ENCODE measurements around the gene JAK2. TPM values are rescaled to one million over a fixed set of nuclear protein-coding genes. Genes with fewer than 3 reads are reported as not detected.
"Not testable (repeated sequence)": the region's sequence is repeated elsewhere in the genome, so short reads cannot be mapped to it uniquely, and the experiment has no call there.

JAK2 gene
- total RNA-seq, 1 experiment from 2014 or later: 1.2 TPM

GRCh38 chr9:4980086-4980727 is 4.9 kb upstream of the JAK2 start:
- no peak for DNase-seq (ENCODE audit: low spot score)

DNA sequence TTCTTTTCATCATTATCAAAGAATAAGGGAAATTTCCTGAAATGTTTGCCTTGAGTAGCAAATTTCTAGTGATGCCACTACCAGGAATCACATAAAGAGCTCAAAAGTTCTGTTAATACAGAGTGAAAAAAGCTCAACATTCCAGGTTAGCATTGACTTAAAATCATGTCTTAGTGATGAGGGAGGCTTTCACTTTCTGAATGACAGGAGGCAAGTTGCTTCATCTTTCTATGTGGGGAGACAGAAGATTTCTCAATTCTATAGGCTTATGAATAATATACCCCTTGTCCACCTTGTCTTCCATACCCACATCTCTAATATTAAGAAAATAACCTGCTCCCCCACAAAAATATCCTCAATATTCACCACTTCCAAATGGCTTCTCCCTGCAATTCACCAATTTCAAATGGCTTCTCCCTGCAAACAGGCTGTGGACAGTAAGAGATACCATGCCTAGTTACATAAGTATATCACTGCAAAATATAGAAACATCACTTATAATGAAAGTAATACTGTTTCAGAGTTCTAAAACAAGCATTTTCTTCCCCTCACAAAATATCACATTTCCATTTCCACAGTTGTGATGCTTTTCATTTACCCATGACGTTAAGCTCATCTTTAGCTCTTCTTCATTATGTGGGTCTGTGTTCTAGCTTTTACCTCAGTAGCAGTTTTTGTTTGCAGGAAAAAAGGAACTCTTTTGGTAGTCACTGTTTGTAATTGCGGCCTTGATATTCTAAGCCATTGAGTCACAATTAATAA is 2.2 kb upstream of the JAK2 start:
- DNase-seq (ENCODE audit: low spot score): no peak

- no peak for DNase-seq (ENCODE audit: low spot score)
These were observed 1.4 kb upstream of the JAK2 start for GRCh38 chr9:4983601-4984165.

DNA sequence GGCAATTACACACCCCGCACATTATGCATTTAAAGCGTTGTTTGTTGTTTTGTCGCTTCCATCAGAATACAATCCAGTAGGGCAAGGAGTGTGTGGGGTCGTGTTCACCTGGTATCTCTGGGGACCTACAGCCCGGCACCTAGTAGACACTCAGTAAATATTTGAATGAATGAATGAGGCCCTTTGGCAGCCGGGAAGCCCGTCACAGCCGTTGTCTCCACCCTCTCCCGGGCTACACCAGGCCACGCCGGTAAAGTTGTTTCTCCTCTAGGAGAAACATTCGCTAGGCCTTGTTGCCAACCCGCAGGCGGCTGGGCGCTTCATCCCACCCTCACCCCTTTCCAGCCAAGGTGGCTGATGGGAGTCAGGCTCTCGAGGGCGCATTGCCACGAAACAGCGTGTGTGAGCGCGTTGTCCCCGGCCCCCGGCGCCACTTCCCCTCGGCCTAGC is 876 bp upstream of the JAK2 start:
- peak; percentile 14 for DNase-seq (ENCODE audit: low spot score)

DNA sequence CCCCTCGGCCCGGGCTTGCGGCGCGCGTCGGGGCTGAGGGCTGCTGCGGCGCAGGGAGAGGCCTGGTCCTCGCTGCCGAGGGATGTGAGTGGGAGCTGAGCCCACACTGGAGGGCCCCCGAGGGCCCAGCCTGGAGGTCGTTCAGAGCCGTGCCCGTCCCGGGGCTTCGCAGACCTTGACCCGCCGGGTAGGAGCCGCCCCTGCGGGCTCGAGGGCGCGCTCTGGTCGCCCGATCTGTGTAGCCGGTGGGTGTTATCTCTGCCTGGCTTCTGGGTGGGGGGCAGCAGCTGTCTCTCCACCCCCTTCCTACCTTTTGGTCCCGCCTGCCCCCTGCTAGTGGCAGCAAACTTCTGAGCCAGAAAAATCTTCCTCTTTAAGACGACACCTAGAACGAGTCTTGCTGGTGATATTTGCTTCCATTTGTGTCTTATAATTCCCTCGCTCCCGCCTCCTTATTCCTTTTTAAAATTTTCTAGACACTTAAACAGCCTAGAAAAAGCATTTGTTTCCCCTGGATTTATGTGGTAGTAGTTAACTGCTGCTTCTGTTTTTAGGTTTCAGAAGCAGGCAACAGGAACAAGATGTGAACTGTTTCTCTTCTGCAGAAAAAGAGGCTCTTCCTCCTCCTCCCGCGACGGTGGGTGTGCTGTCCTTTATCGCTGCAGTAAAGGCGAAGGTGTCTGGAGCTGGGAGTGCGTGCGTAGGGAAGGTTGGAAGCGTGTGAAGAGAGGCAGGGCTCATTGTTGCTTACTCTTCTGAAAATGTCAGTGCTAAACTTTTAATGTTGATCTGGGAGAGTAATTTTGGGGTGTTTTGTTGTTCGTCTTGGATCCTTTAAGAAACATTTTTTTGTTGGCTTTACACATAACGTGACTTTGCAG is 554 bp downstream of the JAK2 start:
- no peak for DNase-seq (ENCODE audit: low spot score)

GRCh38 chr9:4986296-4986695 is 1.2 kb downstream of the JAK2 start:
- DNase-seq (ENCODE audit: low spot score): no peak

- no peak for DNase-seq (ENCODE audit: low spot score)
These were observed 1.7 kb downstream of the JAK2 start for GRCh38 chr9:4986783-4987182.

GRCh38 chr9:4987961-4988421 is 2.9 kb downstream of the JAK2 start:
- DNase-seq (ENCODE audit: low spot score): peak; percentile 44

DNA sequence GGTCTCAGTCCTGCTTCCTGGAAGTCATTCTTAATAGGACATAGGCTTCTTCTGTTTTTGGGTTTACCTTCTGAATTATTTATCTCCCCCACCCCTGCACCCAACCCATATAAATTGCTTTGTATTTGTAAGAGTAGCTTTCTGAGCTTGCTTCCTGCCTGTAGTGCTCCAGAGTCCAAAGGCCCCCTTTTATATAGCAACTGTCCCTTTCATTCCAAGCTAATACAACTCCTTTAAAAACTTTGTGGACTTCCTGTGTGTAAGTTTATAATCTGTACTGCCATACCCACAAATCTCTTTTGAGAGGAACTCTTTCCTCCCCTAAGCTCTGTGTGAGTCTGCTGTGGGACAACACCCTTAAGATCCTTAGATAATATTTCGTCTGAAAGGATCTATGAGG is 7.8 kb downstream of the JAK2 start:
- DNase-seq (ENCODE audit: low spot score): no peak

GRCh38 chr9:4994166-4994890 is 9.3 kb downstream of the JAK2 start:
- DNase-seq (ENCODE audit: low spot score): no peak

GRCh38 chr9:4997196-4997595 is 12.1 kb downstream of the JAK2 start:
- DNase-seq (ENCODE audit: low spot score): no peak

GRCh38 chr9:4997631-4998030 is 12.6 kb downstream of the JAK2 start:
- DNase-seq (ENCODE audit: low spot score): no peak

DNA sequence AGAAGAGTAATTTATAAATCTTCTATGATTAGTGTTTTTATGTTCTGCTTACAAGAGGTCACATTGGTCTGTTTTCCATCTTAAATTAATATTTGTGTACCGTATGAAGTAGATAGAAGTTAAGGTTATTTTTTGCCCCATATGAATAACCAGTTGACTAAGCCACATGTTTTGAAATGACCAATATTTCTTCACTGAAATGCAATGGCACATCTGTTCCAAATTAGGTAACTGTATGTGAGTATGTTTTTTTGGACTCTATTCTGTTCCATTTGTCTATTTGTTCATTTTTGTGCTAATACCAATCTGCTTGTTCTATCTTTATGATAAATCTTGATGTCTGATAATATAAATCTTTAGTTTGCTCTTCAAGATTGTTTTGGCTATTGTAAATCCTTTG is 17.7 kb downstream of the JAK2 start:
- DNase-seq (ENCODE audit: low spot score): no peak

GRCh38 chr9:5004481-5004880 is 19.4 kb downstream of the JAK2 start:
- DNase-seq (ENCODE audit: low spot score): no peak

GRCh38 chr9:5008202-5008601 is 23.1 kb downstream of the JAK2 start:
- DNase-seq (ENCODE audit: low spot score): no peak

GRCh38 chr9:5013374-5013773 is 28.3 kb downstream of the JAK2 start:
- no peak for DNase-seq (ENCODE audit: low spot score)

GRCh38 chr9:5015934-5016333 is 30.9 kb downstream of the JAK2 start:
- no peak for DNase-seq (ENCODE audit: low spot score)

- no peak for DNase-seq (ENCODE audit: low spot score)
These were observed 40.3 kb downstream of the JAK2 start for GRCh38 chr9:5025416-5025815.

- not testable (repeated sequence) for DNase-seq (ENCODE audit: low spot score)
These were observed 46.9 kb downstream of the JAK2 start for GRCh38 chr9:5031941-5032340.

DNA sequence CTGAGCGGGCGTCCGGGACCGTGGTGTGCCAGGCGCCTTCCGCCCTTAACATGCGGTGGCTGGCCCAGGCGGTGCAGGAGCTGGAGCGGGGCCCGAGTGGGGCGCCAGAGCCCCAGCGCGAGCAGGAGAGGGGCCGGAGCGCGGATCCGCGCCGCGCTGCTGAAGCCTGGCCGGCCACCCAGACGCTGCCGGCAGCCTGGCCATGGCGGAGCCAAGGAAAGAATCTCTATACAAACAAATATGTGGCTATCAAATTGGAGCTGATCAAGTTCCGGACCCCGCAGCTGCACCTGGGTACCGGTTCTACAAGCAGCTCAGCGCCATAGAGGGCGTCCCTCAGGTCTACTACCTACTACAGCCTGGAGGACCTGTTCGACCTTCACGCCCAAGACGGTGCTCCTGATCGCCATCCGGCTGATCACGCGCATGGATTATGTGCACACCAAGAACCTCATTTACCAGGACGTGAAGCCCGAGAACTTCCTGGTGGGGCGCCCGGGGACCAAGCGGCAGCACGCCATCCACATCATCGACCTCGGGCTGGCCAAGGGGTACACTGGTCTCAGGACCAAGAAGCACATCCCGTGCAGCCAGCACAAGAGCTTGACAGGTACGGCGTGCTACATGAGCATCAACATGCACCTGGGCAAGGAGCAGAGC is 55.8 kb downstream of the JAK2 start:
- no peak for DNase-seq (ENCODE audit: low spot score)

Data from H4 (cell line).